Liver (tissue), 3 donors: ENCODE results near the gene CHD5.

Source experiments
- CTCF ChIP-seq: fragments of 150-350 bp; IDR thresholded peaks from 2 replicates; pipeline ENCODE4 v1.5.1; 2017; ENCODE audit warnings: improper control_type of control experiment, low read depth, low read length; ENCODE audit not compliant: missing input control
- RAD21 ChIP-seq, 2 donors: IDR thresholded peaks; 2 replicates each; pipeline ENCODE4 v1.6.1; 2016; ENCODE audit warnings: antibody characterized with exemption in 2 of 2, mild to moderate bottlenecking in 2 of 2
- donor health status: healthy.
- donor health status: healthy.

DNA sequence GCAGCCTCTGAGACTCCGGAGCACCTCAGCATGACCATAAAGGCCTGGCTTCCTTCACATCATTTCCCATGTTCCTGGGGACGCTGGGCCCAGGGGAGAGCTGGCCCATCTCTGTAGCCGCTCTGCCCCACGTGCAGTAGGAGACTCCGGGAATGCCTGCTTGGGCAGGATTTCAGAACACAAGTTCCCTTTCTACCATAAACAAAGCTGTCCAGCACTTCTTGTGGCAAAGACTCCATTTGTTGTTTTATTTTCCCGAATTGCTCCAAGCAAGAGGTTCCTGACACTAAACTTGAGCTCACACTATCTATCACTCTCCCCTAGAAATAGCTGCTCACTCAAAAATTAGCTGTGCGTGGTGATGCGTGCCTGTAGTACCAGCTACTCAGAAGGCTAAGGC lies 21.9 kb downstream of the CHD5 start:
- TF ChIP-seq CTCF = no peak
- TF ChIP-seq RAD21 (IDR thresholded peaks at IDR 0.05) = no peak
